Cerebellar nuclear complex (tissue), 1 donor: ENCODE results near the gene HS1BP3.

Experiments
- DNase-seq, 2 experiments: peaks; one replicate each; lab custom pipeline; 2025; lab: John Stamatoyannopoulos, UW

Gene HS1BP3

GRCh38 chr2:20584399-20585358, 66.2 kb downstream of the HS1BP3 start:
- no peak for DNase-seq

GRCh38 chr2:20584045-20584398, 66.9 kb downstream of the HS1BP3 start:
- DNase-seq: no peak

- DNase-seq: no peak
Observed at GRCh38 chr2:20583425-20583881, 67.4 kb downstream of the HS1BP3 start.

GRCh38 chr2:20582600-20583221, 68.2 kb downstream of the HS1BP3 start:
- DNase-seq: no peak

GRCh38 chr2:20580690-20581437, 70.0 kb downstream of the HS1BP3 start:
- DNase-seq: no peak

- DNase-seq: no peak
Observed at GRCh38 chr2:20579866-20580265, 71.0 kb downstream of the HS1BP3 start.

- DNase-seq: peak in 1 of 2 experiments; percentile 27
Observed at GRCh38 chr2:20578895-20579825, 71.7 kb downstream of the HS1BP3 start.

GRCh38 chr2:20578266-20578894, 72.5 kb downstream of the HS1BP3 start:
- no peak for DNase-seq

GRCh38 chr2:20577495-20578235, 73.2 kb downstream of the HS1BP3 start:
- DNase-seq: no peak

- no peak for DNase-seq
Observed at GRCh38 chr2:20576598-20577115, 74.2 kb downstream of the HS1BP3 start.

GRCh38 chr2:20575935-20576597, 74.8 kb downstream of the HS1BP3 start:
- DNase-seq: no peak

GRCh38 chr2:20575414-20575813, 75.5 kb downstream of the HS1BP3 start:
- DNase-seq: no peak

- no peak for DNase-seq
Observed at GRCh38 chr2:20574930-20575329, 76.0 kb downstream of the HS1BP3 start.

GRCh38 chr2:20574423-20574911, 76.4 kb downstream of the HS1BP3 start:
- no peak for DNase-seq

- DNase-seq: peak in 1 of 2 experiments; percentile 41
Observed at GRCh38 chr2:20573620-20574422, 77.1 kb downstream of the HS1BP3 start.

GRCh38 chr2:20572221-20572620, 78.7 kb downstream of the HS1BP3 start:
- no peak for DNase-seq

GRCh38 chr2:20571644-20572215, 79.2 kb downstream of the HS1BP3 start:
- DNase-seq: no peak

- DNase-seq: no peak
Observed at GRCh38 chr2:20571231-20571630, 79.7 kb downstream of the HS1BP3 start.
